ENCODE measurements around the gene DHDH. TPM values are rescaled to one million over a fixed set of nuclear protein-coding genes. Genes with fewer than 3 reads are reported as not detected.

Gene DHDH
- 1.2 to 2.7 TPM (median 1.7 TPM) in 5 replicates for total RNA-seq (2022; extraction: Qiagen RNA extraction; ENCODE audit: low read depth)

DNA sequence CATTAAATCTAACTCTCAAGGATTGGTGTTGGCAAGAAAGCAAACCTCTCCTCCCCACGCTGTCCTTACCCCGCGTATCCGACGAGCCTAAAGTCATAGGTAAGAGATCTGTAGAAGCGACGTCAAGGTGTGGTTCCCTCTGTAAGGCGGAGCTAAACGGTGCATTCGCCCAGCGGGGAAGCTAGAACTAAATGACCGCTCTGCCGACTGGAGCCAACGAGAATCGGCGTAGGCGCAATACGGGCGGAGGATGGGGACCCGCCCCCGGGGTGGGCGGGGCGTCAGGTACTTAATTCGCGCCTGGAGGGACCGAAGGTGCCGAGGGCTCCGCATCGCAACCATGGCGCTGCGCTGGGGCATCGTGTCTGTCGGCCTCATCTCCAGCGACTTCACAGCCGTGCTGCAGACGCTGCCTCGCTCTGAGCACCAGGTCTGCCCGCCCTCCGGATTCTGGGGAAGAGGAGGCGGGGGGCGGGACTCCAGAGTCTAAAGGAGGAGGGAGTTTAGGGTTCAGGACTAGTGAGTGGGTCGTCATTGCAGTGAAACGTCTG is at the start of gene DHDH:
Gene DHDH (plus strand): TSS at position 318 of the 551 bp plus-strand sequence. CDS start 23 bp downstream, at position 341.

DNA sequence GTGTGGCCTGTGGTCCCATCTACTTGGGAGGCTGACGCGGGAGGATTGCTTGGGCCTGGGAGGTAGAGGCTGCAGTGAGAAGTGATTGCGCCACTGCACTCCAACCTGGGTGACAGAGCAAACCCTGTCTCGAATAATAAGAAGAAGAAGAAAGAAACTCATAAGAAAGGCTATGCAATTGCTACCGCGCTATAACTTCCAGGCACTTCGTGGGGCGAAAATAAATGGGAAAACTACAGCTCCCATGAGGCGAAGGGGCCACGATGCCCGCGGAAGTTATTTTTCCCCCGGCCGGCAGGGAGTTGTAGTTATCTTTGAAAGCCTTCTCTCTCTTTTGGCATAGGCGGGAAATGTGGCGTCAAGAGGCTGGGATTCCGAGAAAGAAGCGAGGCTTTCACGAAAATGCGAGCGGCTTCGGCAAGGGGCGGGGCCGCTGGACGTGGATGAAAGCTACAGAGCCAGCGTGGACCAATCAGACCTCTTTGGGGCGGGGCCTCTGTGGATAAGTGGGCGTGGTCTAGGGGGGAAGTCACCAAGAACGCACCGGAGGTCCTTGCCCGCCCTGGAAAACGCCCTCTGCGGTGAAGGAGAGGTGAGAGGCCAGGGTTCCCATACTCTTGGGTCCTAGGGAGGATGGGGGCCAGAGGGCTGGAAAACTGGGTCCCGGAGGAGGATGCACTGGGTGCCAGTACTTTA is 33.6 kb upstream of the DHDH start, which contains the start of gene NUCB1:
Gene NUCB1 (plus strand): TSS at position 532 of the 696 bp plus-strand sequence. CDS start 485 bp downstream, outside the sequence.

DNA sequence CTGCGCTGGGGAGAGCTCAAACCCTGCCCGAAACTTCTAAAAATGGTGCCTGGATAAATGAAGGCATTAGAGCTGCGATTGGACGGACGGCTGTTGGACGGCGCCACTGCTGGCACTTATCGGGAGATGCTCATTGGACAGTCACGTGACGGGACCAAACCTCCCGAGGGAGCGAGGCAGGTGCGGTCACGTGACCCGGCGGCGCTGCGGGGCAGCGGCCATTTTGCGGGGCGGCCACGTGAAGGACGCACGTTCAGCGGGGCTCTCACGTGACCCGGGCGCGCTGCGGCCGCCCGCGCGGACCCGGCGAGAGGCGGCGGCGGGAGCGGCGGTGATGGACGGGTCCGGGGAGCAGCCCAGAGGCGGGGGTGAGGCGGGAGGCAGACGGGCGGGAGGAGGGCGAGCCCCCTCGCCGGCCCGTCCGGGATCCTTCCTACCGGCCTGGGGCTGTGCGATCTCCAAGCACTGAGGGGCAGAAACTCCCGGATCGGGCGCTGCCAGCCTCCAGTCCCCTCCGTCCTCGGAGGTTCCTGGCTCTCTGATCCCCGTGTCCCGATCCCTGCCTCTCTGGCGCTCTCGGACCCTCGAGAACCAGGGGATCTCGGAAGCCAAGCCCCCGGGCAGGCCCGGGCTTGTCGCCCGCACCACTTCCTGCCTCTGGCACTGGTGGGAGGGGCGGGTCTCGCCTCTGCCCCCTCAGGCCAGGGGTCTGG is 21.3 kb downstream of the DHDH start, which contains the start of gene BAX:
Gene BAX (plus strand): TSS at position 281 of the 713 bp plus-strand sequence. CDS start 54 bp downstream, at position 335.

DNA sequence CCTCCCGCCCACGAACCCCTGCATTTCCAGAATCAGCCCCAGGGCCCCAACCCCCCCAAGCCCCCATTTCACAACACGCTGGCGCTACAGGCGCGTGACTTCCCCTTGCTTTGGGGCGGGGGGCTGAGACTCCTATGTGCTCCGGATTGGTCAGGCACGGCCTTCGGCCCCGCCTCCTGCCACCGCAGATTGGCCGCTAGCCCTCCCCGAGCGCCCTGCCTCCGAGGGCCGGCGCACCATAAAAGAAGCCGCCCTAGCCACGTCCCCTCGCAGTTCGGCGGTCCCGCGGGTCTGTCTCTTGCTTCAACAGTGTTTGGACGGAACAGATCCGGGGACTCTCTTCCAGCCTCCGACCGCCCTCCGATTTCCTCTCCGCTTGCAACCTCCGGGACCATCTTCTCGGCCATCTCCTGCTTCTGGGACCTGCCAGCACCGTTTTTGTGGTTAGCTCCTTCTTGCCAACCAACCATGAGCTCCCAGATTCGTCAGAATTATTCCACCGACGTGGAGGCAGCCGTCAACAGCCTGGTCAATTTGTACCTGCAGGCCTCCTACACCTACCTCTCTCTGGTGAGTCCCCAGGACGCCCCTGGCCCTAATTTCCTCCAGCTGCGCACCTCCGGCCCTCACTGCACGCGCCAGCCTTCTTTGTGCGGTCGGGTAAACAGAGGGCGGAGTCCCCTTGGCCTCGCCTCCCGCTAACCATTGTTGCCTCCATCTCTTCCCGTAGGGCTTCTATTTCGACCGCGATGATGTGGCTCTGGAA is 31.7 kb downstream of the DHDH start, which contains the start of gene FTL:
Gene FTL (plus strand): TSS at position 270 of the 766 bp plus-strand sequence. CDS start 199 bp downstream, at position 469.

DNA sequence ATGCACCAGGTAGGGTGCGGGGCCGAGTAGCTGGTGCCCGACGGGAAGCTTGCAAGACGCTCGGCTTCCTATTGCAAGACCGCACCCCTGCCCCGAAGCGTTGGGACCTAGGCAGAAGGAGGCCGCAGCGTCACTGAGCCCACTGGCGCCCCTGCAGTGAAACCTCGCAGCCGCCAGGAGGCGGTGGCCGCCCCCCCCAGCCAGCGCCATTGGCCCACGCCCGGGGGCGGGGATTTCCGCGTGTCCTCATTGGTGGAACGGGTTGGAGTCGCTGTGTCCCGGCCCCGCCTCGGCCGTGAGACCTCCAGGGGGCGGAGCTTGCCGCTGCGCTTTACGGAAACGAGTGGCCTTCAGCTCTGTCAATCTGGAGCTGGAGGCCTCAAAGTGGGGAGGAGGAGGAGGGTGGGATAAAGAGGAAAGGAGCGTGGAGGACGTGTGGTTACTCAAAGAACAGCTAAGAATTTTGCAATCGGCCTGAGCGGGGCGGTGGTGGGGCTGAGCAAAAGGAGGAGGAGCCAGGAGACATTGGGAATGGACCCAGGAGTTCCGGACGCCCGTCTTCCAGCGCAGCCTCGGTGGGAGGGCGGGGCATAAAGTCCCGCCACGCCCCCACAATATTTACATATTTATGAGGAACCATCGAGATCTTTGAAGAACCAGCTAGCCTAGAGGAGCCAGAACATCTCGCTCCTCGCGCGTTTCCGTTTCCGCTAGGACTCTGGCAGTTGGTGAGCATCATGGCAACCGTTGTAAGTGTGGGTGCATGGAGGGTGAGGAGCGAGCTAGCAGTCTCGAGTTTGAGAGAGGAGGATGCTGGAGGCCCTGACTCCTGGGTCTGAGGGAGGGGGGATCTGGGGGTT is 59.9 kb downstream of the DHDH start, which contains the start of the genes GYS1 and RUVBL2:
Gene GYS1 (minus strand): TSS at position 135 of the 860 bp plus-strand sequence. CDS start 197 bp downstream, outside the sequence.
Gene RUVBL2 (plus strand): TSS at position 713 of the 860 bp plus-strand sequence. CDS start 25 bp downstream, at position 738.

Other genes starting within 250 kb of the DHDH start
- not detected in 5 replicates for gene FUT2, start 237.7 kb upstream of the DHDH start, total RNA-seq (2022; extraction: Qiagen RNA extraction; ENCODE audit: low read depth)
- 0.30 to 0.50 TPM (median 0.41 TPM) in 5 replicates for gene MAMSTR, start 214.0 kb upstream of the DHDH start, total RNA-seq (2022; extraction: Qiagen RNA extraction; ENCODE audit: low read depth)
- 0.51 to 0.67 TPM (median 0.56 TPM) in 5 replicates for gene RASIP1, start 193.1 kb upstream of the DHDH start, total RNA-seq (2022; extraction: Qiagen RNA extraction; ENCODE audit: low read depth)
- not detected in 5 replicates for gene IZUMO1, start 186.8 kb upstream of the DHDH start, total RNA-seq (2022; extraction: Qiagen RNA extraction; ENCODE audit: low read depth)
- gene FUT1, start 181.1 kb upstream of the DHDH start, total RNA-seq (2022; extraction: Qiagen RNA extraction; ENCODE audit: low read depth), result 0.03 to 0.10 TPM (median 0.08 TPM) in 5 replicates
- not detected in 5 replicates for gene FGF21, start 178.2 kb upstream of the DHDH start, total RNA-seq (2022; extraction: Qiagen RNA extraction; ENCODE audit: low read depth)
- 50.8 to 62.8 TPM (median 58.1 TPM) in 5 replicates for gene BCAT2, start 122.7 kb upstream of the DHDH start, total RNA-seq (2022; extraction: Qiagen RNA extraction; ENCODE audit: low read depth)
- 12.3 to 16.2 TPM (median 13.0 TPM) in 5 replicates for gene HSD17B14, start 97.2 kb upstream of the DHDH start, total RNA-seq (2022; extraction: Qiagen RNA extraction; ENCODE audit: low read depth)
- gene PLEKHA4, start 65.1 kb upstream of the DHDH start, total RNA-seq (2022; extraction: Qiagen RNA extraction; ENCODE audit: low read depth), result 1.1 to 2.2 TPM (median 1.5 TPM) in 5 replicates
- gene PPP1R15A, start 61.3 kb upstream of the DHDH start, total RNA-seq (2022; extraction: Qiagen RNA extraction; ENCODE audit: low read depth), result 84.1 to 116 TPM (median 94.2 TPM) in 5 replicates
- not detected in 5 replicates for gene TULP2, start 35.0 kb upstream of the DHDH start, total RNA-seq (2022; extraction: Qiagen RNA extraction; ENCODE audit: low read depth)
- 193 to 220 TPM (median 200 TPM) in 5 replicates for gene NUCB1, start 33.4 kb upstream of the DHDH start, total RNA-seq (2022; extraction: Qiagen RNA extraction; ENCODE audit: low read depth)
- gene BAX, start 21.2 kb downstream of the DHDH start, total RNA-seq (2022; extraction: Qiagen RNA extraction; ENCODE audit: low read depth), result 267 to 409 TPM (median 344 TPM) in 5 replicates
- 16,193 to 24,145 TPM (median 18,864 TPM) in 5 replicates for gene FTL, start 31.6 kb downstream of the DHDH start, total RNA-seq (2022; extraction: Qiagen RNA extraction; ENCODE audit: low read depth)
- gene GYS1, start 59.6 kb downstream of the DHDH start, total RNA-seq (2022; extraction: Qiagen RNA extraction; ENCODE audit: low read depth), result 16.8 to 21.1 TPM (median 19.5 TPM) in 5 replicates
- 214 to 245 TPM (median 232 TPM) in 5 replicates for gene RUVBL2, start 60.2 kb downstream of the DHDH start, total RNA-seq (2022; extraction: Qiagen RNA extraction; ENCODE audit: low read depth)
- not detected in 5 replicates for gene LHB, start 83.4 kb downstream of the DHDH start, total RNA-seq (2022; extraction: Qiagen RNA extraction; ENCODE audit: low read depth)
- gene CGB3, start 90.6 kb downstream of the DHDH start, total RNA-seq (2022; extraction: Qiagen RNA extraction; ENCODE audit: low read depth), result 0.38 TPM in 1 of 5 replicates, not detected in the others
- 0.26 to 0.34 TPM (median 0.26 TPM) in 3 of 5 replicates, not detected in the others for gene CGB2, start 98.2 kb downstream of the DHDH start, total RNA-seq (2022; extraction: Qiagen RNA extraction; ENCODE audit: low read depth)
- 0.21 TPM in 1 of 5 replicates, not detected in the others for gene CGB1, start 103.2 kb downstream of the DHDH start, total RNA-seq (2022; extraction: Qiagen RNA extraction; ENCODE audit: low read depth)
- 0.59 to 2.7 TPM (median 1.2 TPM) in 5 replicates for gene CGB5, start 110.1 kb downstream of the DHDH start, total RNA-seq (2022; extraction: Qiagen RNA extraction; ENCODE audit: low read depth)
- 1.9 to 3.4 TPM (median 2.0 TPM) in 5 replicates for gene CGB8, start 115.4 kb downstream of the DHDH start, total RNA-seq (2022; extraction: Qiagen RNA extraction; ENCODE audit: low read depth)
- 0.21 to 0.97 TPM (median 0.55 TPM) in 4 of 5 replicates, not detected in the other for gene CGB7, start 124.0 kb downstream of the DHDH start, total RNA-seq (2022; extraction: Qiagen RNA extraction; ENCODE audit: low read depth)
- gene NTF4, start 131.1 kb downstream of the DHDH start, total RNA-seq (2022; extraction: Qiagen RNA extraction; ENCODE audit: low read depth), result 0.42 to 0.61 TPM (median 0.54 TPM) in 5 replicates
- not detected in 5 replicates for gene KCNA7, start 139.0 kb downstream of the DHDH start, total RNA-seq (2022; extraction: Qiagen RNA extraction; ENCODE audit: low read depth)
- 302 to 324 TPM (median 319 TPM) in 5 replicates for gene SNRNP70, start 151.8 kb downstream of the DHDH start, total RNA-seq (2022; extraction: Qiagen RNA extraction; ENCODE audit: low read depth)
- gene LIN7B, start 180.7 kb downstream of the DHDH start, total RNA-seq (2022; extraction: Qiagen RNA extraction; ENCODE audit: low read depth), result 5.7 to 7.1 TPM (median 6.7 TPM) in 5 replicates
- 1.5 to 2.5 TPM (median 1.6 TPM) in 5 replicates for gene C19orf73, start 185.4 kb downstream of the DHDH start, total RNA-seq (2022; extraction: Qiagen RNA extraction; ENCODE audit: low read depth)
- gene PPFIA3, start 185.8 kb downstream of the DHDH start, total RNA-seq (2022; extraction: Qiagen RNA extraction; ENCODE audit: low read depth), result 4.5 to 8.8 TPM (median 8.1 TPM) in 5 replicates
- gene HRC, start 221.7 kb downstream of the DHDH start, total RNA-seq (2022; extraction: Qiagen RNA extraction; ENCODE audit: low read depth), result 0.06 TPM in 2 of 5 replicates, not detected in the others
- gene TRPM4, start 224.1 kb downstream of the DHDH start, total RNA-seq (2022; extraction: Qiagen RNA extraction; ENCODE audit: low read depth), result 6.9 to 10.2 TPM (median 8.4 TPM) in 5 replicates

Measured in A549 treated with GW870086 at 1 μM for 4 hours (cell line).